Ascending aorta (tissue), 2 donors: ENCODE data around the gene HDAC10. TPM values are rescaled to one million over a fixed set of nuclear protein-coding genes. Genes with fewer than 3 reads are reported as not detected.

Experiments
- DNase-seq, 2 donors: peaks; one replicate each; pipeline ENCODE4 v3.0.0-alpha.2; 2019; ENCODE audit warnings: low spot score in 2 of 2
- H3K27ac ChIP-seq, 2 donors: fragments of 200-600 bp; sonication (generic); one replicate each; pipeline ENCODE4 v1.5.1; 2016 to 2017; ENCODE audit warnings: mild to moderate bottlenecking in 1 of 2
- H3K27me3 ChIP-seq: fragments of 200-600 bp; sonication (generic); one replicate; pipeline ENCODE4 v1.5.1; 2017
- H3K36me3 ChIP-seq, 2 donors: fragments of 200-600 bp; sonication (generic); one replicate each; pipeline ENCODE4 v1.5.1; 2016
- H3K4me1 ChIP-seq, 2 donors: fragments of 200-600 bp; sonication (generic); one replicate each; pipeline ENCODE4 v1.5.1; 2016 to 2017; ENCODE audit warnings: mild to moderate bottlenecking in 1 of 2
- H3K4me3 ChIP-seq, 2 donors: fragments of 200-600 bp; sonication (generic); one replicate each; pipeline ENCODE4 v1.5.1; 2016 to 2017; ENCODE audit warnings: mild to moderate bottlenecking in 1 of 2
- H3K9me3 ChIP-seq, 2 donors: fragments of 200-600 bp; sonication (generic); one replicate each; pipeline ENCODE4 v1.5.1; 2016
- CTCF ChIP-seq, 3 experiments: fragments of 200-600 bp in 2 of 3; fragments of 450-650 bp in 1 of 3; sonication (generic) in 2 of 3; IDR thresholded peaks; one replicate each; pipeline ENCODE4 v1.5.1; 2016 to 2019; ENCODE audit warnings: antibody characterized with exemption in 3 of 3, mild to moderate bottlenecking in 1 of 3, moderate library complexity in 1 of 3
- intact Hi-C: fragments of 100-400 bp; cut with DNase I; formaldehyde crosslinking; loops from one replicate; pipeline ENCODE4 v1.15.1; 2023
- total RNA-seq: library from RNA; depleted of rRNA; stranded (reverse); fragments of >200 nt; gene quantifications from one replicate; pipeline ENCODE4 v1.1.0, GENCODE V29; 2016

Gene HDAC10
- total RNA-seq, 1 donor from 2014 or later = 73.2 TPM

GRCh38 chr22:50286275-50286674 lies 35.2 kb upstream of the HDAC10 start:
- no peaks in the 10 kb centered on the region for H3K4me1 ChIP-seq
- no peak for TF ChIP-seq CTCF (IDR thresholded peaks at IDR 0.05)
- intact Hi-C loops = no loop called here
- no peak overlapping the region for H3K4me3 ChIP-seq
- H3K27ac ChIP-seq = no peak overlapping the region
- H3K36me3 ChIP-seq = peaks cover 85 to 94% of the 10 kb centered on the region in 2 donors
- H3K9me3 ChIP-seq = no peaks in the 10 kb centered on the region
- no peaks in the 10 kb centered on the region for H3K27me3 ChIP-seq
- no peak for DNase-seq

GRCh38 chr22:50285568-50286229 lies 34.6 kb upstream of the HDAC10 start:
- Histone ChIP-seq H3K4me3 (no peak overlapping the region), H3K9me3 (no peaks in the 10 kb centered on the region), H3K27ac (no peak overlapping the region), H3K27me3 (no peaks in the 10 kb centered on the region), H3K36me3 (peaks cover 91 to 94% of the 10 kb centered on the region in 2 donors), H3K4me1 (no peaks in the 10 kb centered on the region)
- intact Hi-C loops = no loop called here
- DNase-seq = no peak
- TF ChIP-seq CTCF (IDR thresholded peaks at IDR 0.05) = no peak

- no peaks in the 10 kb centered on the region for H3K9me3 ChIP-seq
- no peaks in the 10 kb centered on the region for H3K27me3 ChIP-seq
- H3K4me1 ChIP-seq = no peaks in the 10 kb centered on the region
- H3K36me3 ChIP-seq = peaks cover 94 to 95% of the 10 kb centered on the region in 2 donors
- no peak overlapping the region for H3K27ac ChIP-seq
- intact Hi-C loops = no loop called here
- no peak for DNase-seq
- H3K4me3 ChIP-seq = no peak overlapping the region
- TF ChIP-seq CTCF (IDR thresholded peaks at IDR 0.05) = no peak
Measured at GRCh38 chr22:50284479-50284878, 33.4 kb upstream of the HDAC10 start.

GRCh38 chr22:50283821-50284220 lies 32.8 kb upstream of the HDAC10 start:
- H3K4me1 ChIP-seq = no peaks in the 10 kb centered on the region
- TF ChIP-seq CTCF (IDR thresholded peaks at IDR 0.05) = no peak
- no peak for DNase-seq
- intact Hi-C loops = no loop called here
- H3K27ac ChIP-seq = no peak overlapping the region
- no peak overlapping the region for H3K4me3 ChIP-seq
- H3K9me3 ChIP-seq = no peaks in the 10 kb centered on the region
- no peaks in the 10 kb centered on the region for H3K27me3 ChIP-seq
- peaks cover 94 to 95% of the 10 kb centered on the region in 2 donors for H3K36me3 ChIP-seq

GRCh38 chr22:50282361-50283155 lies 31.5 kb upstream of the HDAC10 start:
- intact Hi-C loops = no loop called here
- no peak for TF ChIP-seq CTCF (IDR thresholded peaks at IDR 0.05)
- H3K4me3 ChIP-seq = no peak overlapping the region
- H3K27me3 ChIP-seq = no peaks in the 10 kb centered on the region
- no peaks in the 10 kb centered on the region for H3K9me3 ChIP-seq
- no peaks in the 10 kb centered on the region for H3K4me1 ChIP-seq
- peaks cover 94 to 95% of the 10 kb centered on the region in 2 donors for H3K36me3 ChIP-seq
- no peak for DNase-seq
- no peak overlapping the region for H3K27ac ChIP-seq
